Lower leg skin (tissue), 4 donors: ENCODE results near the gene VBP1. TPM values are rescaled to one million over a fixed set of nuclear protein-coding genes. Genes with fewer than 3 reads are reported as not detected.
"Not testable (repeated sequence)": the region's sequence is repeated elsewhere in the genome, so short reads cannot be mapped to it uniquely, and the experiment has no call there.

Source experiments
- DNase-seq, 2 donors: peaks; one replicate each; pipeline ENCODE4 v3.0.0-alpha.2; 2019; ENCODE audit warnings: low spot score in 2 of 2
- H3K4me3 ChIP-seq: fragments of 200-600 bp; sonication (generic); 2 replicates; pipeline ENCODE4 v1.5.1; 2017; ENCODE audit warnings: mild to moderate bottlenecking, low read depth; ENCODE audit not compliant: poor library complexity, severe bottlenecking
- POLR2A ChIP-seq, 2 donors: fragments of 450-650 bp; IDR thresholded peaks; one replicate each; pipeline ENCODE4 v1.6.1; 2016 to 2017; ENCODE audit warnings: antibody characterized with exemption in 2 of 2, mild to moderate bottlenecking in 1 of 2, moderate library complexity in 1 of 2
- WGBS, 2 donors: methylation state at CpG; one replicate each; pipeline ENCODE4 v1.1.5; 2018; 5-methylcytosine and 5-hydroxymethylcytosine counted together
- intact Hi-C: fragments of 100-400 bp; cut with DNase I; formaldehyde crosslinking; loops from one replicate; pipeline ENCODE4 v1.15.0; 2023; ENCODE audit warnings: low total_unique reads
- total RNA-seq, 4 donors: library from RNA; depleted of rRNA; stranded (reverse); fragments of >200 nt; gene quantifications; one replicate each; pipeline ENCODE4 v1.1.0, GENCODE V29; 2016
- TF ChIP-seq, protein P1 (sequence below), 3 donors: fragments of 450-650 bp; IDR thresholded peaks; one replicate each; pipeline ENCODE4 v1.5.1; 2016; ENCODE audit warnings: antibody characterized with exemption in 3 of 3, mild to moderate bottlenecking in 3 of 3, moderate library complexity in 2 of 3

VBP1 gene
- total RNA-seq, 4 donors from 2014 or later = 11.1 to 21.8 (median 17.9) TPM

DNA sequence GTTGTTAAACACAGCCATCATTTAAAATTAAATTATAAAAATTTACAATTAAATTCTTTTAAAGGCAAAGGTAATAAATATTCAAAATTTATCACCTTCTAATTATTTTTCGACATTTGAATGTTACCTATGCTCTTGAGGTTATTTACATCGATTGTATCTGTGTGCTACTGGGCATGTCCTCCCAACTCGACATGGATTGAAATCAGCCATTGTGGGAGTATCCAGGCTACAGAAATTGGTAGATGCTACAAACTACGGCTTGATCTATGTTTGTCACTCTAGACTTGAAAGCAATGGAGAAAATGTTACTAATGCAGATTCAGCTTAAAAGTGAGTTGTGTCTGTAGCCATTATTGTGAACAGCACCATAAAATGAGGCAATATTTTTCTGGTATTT, 2.5 kb upstream of the VBP1 start:
- no peak for TF ChIP-seq POLR2A (IDR thresholded peaks at IDR 0.05)
- TF ChIP-seq, protein P1, sequence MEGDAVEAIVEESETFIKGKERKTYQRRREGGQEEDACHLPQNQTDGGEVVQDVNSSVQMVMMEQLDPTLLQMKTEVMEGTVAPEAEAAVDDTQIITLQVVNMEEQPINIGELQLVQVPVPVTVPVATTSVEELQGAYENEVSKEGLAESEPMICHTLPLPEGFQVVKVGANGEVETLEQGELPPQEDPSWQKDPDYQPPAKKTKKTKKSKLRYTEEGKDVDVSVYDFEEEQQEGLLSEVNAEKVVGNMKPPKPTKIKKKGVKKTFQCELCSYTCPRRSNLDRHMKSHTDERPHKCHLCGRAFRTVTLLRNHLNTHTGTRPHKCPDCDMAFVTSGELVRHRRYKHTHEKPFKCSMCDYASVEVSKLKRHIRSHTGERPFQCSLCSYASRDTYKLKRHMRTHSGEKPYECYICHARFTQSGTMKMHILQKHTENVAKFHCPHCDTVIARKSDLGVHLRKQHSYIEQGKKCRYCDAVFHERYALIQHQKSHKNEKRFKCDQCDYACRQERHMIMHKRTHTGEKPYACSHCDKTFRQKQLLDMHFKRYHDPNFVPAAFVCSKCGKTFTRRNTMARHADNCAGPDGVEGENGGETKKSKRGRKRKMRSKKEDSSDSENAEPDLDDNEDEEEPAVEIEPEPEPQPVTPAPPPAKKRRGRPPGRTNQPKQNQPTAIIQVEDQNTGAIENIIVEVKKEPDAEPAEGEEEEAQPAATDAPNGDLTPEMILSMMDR (IDR thresholded peaks at IDR 0.05) = no peak
- WGBS, 2 donors = 75 to 88% methylated on average over 4 of the region's 4 CpGs
- H3K4me3 ChIP-seq = no peak overlapping the region
- no peak for DNase-seq
- intact Hi-C loops = no loop called here

DNA sequence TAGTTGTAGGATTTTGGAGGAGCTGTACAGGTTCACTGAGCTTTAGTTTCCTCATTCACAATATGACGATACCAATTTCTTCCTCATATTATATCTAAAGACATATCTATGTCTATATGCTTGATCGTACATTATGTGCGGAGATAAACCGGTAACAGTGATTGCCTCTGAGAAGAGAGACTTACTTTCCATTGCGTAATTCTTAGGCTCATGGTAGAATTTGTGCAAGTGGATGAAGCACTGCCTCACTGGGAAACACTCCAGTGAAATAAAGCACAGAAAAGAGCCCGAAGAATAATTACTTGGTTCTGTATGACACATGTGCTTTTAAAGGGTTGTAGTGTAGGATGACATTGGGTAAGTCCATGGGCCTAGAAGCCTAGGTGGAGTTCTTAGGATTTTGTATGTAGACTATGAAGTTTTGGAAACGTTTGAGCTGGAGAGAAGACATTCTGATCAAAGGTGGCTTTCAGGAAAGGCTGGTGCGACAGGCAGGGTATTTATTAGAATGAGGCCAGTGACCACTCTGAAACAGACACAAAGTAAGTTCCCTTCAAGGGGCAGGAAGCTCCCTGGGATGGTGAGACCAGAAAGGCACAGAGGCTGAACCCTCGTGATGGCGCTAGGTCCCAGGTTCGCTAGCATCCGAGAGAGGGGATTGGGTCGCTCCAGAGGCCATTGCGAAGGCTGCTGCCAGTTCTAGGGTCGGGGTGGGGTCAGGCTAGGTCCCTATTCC, 649 bp upstream of the VBP1 start:
- no peak for DNase-seq
- TF ChIP-seq, protein P1 (IDR thresholded peaks at IDR 0.05) = no peak
- TF ChIP-seq POLR2A (IDR thresholded peaks at IDR 0.05) = no peak
- 59 to 61% methylated on average over 9 to 15 of the region's 15 CpGs for WGBS, 2 donors
- intact Hi-C loops = no loop called here
- peak overlapping the region; percentile 33 for H3K4me3 ChIP-seq

DNA sequence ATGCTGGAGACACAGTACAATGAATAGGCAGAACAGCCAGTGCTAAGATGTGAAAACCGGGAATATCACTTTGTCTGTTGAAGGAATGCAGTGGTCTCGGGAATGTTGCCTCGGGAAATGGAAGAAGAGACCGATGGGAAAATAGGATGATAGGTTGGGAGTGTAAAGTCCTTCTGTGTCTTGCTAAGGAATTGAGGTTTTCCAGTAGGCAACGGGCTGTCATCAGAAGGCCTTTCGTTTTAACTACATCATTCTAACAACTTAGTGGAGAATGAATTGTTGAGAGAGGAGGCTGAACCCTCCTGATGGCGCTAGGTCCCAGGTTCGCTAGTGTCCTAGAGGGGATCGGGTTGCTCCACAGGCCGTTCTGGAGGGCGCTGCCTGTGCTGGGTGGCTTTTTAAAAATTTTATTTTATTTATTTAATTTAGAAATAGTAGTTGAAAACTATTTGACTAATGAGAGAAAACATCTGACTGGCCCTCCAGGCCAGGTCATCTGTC, 730 bp downstream of the VBP1 start:
- DNase-seq = no peak

DNA sequence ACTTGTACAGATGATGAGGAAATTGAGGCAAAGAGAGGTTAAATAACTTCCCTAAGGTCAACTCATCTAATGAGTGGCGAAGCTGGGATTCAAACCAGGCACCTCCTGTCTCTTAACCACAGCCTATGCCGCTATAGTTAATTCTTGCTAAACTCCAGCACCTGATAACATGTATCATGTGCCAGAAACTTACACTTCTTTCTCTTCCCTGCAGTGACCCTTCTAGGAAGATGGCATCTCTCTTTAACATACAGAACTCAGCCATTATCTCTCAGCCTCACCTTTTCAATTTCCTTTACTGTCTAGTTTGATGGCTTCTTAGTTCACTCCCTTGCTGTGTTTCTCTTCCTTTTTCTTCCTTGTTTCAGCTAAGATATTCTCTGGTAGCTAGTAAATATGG, 2.5 kb downstream of the VBP1 start:
- 82 to 83% methylated on average over 2 of the region's 2 CpGs for WGBS, 2 donors
- TF ChIP-seq POLR2A (IDR thresholded peaks at IDR 0.05) = no peak
- TF ChIP-seq, protein P1 (IDR thresholded peaks at IDR 0.05) = no peak
- no peak for DNase-seq
- H3K4me3 ChIP-seq = no peak overlapping the region
- intact Hi-C loops = no loop called here

More for the DNA sequence above, 730 bp downstream of the VBP1 start:
- intact Hi-C loops = no loop called here
- H3K4me3 ChIP-seq = peak overlapping the region; percentile 65
- no peak for TF ChIP-seq POLR2A (IDR thresholded peaks at IDR 0.05)
- TF ChIP-seq, protein P1 (IDR thresholded peaks at IDR 0.05) = no peak
- WGBS, 2 donors = 15 to 40% methylated on average over 11 of the region's 11 CpGs

DNA sequence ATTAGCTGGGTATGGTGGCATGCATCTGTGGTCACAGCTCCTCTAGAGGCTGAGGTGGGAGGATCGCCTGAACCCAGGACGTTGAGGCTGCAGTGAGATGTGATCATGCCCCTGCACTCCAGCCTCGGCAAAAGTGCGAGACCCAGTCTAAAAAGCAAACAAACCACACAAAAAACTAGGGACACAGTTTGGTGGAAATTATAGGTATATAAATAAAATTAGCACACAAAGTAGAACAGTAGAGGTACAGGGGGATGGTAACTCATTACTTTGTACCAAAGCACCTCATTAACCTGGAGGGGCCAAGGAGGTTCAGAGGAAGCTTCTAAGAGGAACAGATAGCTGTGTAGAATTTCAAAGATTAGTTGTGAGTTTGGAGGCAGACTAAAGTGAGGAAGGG, 5.1 kb downstream of the VBP1 start:
- 90 to 92% methylated on average over 4 of the region's 4 CpGs for WGBS, 2 donors
- no peak overlapping the region for H3K4me3 ChIP-seq
- TF ChIP-seq POLR2A (IDR thresholded peaks at IDR 0.05) = no peak
- TF ChIP-seq, protein P1 (IDR thresholded peaks at IDR 0.05) = no peak
- intact Hi-C loops = no loop called here
- DNase-seq = no peak

DNA sequence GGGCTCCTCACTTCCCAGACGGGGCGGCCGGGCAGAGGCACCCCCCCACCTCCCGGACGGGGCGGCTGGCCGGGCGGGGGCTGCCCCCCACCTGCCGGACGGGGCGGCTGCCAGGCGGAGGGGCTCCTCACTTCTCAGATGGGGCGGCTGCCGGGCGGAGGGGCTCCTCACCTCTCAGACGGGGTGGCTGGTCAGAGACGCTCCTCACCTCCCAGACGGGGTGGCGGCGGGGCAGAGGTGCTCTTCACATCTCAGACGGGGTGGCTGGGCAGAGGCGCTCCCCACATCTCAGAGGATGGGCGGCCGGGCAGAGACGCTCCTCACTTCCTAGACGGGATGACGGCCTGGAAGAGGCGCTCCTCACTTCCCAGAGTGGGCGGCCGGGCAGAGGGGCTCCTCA, 7.5 kb downstream of the VBP1 start:
- intact Hi-C loops, H3K4me3 ChIP-seq, DNase-seq: not testable (repeated sequence)
- 98 to 99% methylated on average over 10 to 30 of the region's 30 CpGs for WGBS, 2 donors
